Measurements from ENCODE around the gene CAND2.

DNA sequence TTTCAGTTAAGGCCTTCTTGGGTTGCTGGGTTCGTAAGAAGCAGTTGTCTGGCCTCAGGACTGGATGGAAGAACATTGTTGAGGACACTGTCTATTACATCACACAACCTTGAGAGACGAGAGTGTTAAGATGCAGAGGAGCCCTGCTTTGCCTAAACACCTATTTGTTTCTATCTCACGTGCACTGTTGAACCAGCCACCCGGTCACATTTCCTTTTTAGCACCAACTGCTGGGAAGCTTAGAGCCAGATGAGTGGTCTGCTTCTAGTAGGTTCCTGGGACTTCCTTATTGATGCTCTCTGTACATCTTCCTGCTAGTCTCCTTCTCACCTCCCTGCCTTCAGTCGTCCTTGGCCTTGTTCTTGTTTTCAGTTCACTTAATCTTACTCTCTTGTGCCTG is 22.3 kb downstream of the CAND2 start:
- TF ChIP-seq POLR2AphosphoS5 (IDR thresholded peaks at IDR 0.05), result no peak
- no peak for TF ChIP-seq POLR2A (IDR thresholded peaks at IDR 0.05; ENCODE audit: low read depth)
